Activated T-cell treated with anti-CD3 and anti-CD28 coated beads, Interleukin-2, amount 50 U/mL, for 1 hour (primary cell): ENCODE measurements around the gene DNASE1L1.

Experiments used
- DNase-seq: peaks from one replicate; pipeline ENCODE4 v3.0.0-alpha.2; 2020

DNASE1L1 gene

DNA sequence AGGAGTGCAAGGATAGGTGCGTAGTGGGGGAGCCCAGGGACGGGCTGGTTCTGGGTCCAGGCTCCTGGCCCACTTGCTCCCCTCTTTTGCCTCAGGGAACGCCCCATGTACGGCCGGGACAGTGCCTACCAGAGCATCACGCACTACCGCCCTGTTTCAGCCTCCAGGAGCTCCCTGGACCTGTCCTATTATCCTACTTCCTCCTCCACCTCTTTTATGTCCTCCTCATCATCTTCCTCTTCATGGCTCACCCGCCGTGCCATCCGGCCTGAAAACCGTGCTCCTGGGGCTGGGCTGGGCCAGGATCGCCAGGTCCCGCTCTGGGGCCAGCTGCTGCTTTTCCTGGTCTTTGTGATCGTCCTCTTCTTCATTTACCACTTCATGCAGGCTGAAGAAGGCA is 28.3 kb downstream of the DNASE1L1 start:
- DNase-seq: no peak

DNA sequence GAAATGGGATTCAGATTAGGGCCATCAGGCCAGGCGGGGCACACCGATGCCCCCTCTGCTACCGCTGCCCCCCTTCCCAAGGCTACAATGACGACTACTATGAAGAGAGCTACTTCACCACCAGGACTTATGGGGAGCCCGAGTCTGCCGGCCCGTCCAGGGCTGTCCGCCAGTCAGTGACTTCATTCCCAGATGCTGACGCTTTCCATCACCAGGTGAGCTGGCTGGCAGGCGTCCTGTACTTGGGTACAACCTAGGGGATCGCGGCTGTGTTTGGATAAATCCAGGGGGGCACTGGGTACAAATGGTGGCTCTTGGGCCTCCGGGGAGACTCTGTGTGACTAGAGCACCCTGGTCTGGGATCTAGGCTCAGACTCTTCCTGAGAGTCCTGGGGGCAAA is 28.9 kb downstream of the DNASE1L1 start:
- no peak for DNase-seq

DNA sequence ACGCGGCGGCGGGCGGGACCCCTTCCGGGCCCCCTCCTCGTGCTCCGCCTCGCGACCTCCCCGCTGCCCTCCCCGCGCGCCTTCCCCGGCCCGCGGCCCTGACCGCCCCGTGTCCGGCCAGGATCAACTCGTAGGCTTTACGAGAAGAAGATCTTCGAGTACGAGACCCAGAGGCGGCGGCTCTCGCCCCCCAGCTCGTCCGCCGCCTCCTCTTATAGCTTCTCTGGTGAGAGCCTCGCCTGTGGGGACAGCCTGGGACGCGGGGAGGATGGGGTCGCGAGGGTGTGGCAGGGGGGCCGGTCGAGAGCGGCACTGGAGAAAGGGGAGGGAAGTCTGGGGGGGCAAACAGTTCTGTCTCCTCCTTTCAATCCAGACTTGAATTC is 29.5 kb downstream of the DNASE1L1 start:
- DNase-seq: no peak

DNA sequence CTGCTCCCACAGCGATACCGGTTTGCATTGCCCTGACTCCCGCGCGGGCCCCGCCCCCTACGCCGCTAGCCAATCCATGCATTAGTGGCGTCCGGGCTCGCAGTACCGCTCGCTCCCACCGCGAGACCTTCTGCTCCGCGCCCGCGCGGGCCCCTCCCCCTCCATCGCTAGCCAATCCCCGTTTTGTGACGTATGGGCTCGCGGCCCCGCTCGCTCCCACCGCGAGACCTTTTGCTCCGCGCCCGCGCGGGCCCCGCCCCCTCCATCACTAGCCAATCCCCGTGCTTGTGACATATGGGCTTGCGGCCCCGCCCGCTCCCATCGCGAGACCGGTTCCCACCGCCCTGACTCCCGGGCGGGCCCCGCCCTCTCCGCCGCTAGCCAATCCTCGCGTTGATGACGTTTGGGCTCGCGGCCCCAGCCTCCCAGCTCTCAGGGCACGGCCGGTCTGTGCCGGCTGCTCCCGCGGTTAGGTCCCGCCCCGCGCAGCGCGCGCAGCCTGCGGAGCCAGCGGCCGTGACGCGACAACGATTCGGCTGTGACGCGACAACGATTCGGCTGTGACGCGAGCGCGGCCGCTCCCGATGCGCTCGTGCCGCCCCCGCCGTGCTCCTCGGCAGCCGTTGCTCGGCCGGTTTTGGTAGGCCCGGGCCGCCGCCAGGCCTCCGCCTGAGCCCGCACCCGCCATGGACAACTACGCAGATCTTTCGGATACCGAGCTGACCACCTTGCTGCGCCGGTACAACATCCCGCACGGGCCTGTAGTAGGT is 30.1 kb downstream of the DNASE1L1 start, which contains the start of gene EMD:
EMD (plus strand) TSS at position 497 of the 770 bp plus-strand sequence; CDS start at position 687, 190 bp downstream.
- peak; percentile 95 for DNase-seq

DNA sequence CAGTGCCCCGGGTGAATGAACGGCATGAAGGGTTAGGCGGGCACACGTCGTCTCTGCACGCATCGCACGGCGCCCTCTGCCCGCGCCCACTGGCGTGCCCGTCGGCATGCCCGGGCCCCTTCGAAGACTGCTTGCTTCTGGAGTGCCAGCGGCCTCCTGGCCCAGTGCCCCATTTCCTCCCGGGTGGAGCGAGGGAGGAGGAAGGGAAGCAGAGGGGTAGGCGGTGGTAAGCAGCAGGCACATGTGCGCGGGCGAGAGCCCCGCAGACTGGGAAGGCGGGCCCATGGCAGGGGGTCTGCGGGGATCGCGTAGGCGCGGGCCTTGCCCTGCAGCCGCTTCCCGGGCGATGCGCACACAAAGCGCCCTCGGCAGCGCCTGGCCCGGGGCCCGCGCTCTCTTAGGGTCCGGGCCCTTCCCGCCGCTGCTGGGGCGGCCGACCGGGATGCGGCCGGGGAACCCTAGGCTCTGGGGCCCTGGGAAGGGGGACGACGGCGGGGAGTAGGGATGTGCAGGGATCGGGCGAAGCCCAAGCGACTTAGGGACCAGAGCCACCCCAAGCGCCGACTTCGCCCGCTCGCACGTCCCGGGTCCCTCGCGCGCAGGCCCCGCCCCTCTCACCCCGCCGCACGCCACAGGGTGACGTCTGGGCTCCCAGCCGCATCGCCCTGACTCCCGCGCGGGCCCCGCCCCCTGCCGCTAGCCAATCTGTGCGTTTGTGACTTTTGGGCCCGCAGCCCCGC is 30.8 kb downstream of the DNASE1L1 start:
- DNase-seq: peak; percentile 64

DNA sequence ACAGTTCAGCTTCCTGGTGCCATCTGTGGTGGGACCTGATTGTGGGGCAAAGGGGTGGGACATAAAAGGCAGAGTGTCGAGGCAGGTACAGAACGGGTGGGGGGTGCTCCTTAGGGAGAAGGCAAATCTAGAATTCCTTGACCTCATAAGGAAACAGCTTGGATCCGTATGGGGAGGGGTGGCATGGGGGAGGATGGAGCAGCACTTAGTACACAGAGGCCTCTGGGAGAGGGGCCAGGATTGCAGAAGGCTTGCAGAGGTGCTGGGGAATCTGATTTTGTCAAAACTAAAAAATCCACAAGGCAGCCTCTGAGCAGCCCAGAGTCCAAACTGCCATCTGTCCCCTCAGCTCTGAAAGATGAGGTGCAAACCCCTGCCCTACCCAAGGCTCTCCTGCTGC is 32.3 kb downstream of the DNASE1L1 start:
- DNase-seq: no peak

DNA sequence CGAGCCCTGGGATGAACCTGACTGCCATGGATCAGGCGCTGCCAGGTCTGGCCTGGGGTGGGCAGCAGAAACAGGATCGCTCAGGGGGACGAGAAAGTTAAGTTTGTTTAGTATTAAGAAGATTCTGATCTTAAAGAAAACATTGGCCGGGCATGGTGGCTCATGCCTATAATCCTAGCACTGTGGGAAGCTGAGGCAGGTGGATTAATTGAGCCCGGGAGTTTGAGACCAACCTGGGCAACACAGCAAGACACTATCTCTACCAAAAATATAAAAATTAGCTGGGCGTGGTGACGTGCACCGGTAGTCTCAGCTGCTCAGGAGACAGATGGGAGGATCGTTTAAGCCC is 33.9 kb downstream of the DNASE1L1 start:
- no peak for DNase-seq

DNA sequence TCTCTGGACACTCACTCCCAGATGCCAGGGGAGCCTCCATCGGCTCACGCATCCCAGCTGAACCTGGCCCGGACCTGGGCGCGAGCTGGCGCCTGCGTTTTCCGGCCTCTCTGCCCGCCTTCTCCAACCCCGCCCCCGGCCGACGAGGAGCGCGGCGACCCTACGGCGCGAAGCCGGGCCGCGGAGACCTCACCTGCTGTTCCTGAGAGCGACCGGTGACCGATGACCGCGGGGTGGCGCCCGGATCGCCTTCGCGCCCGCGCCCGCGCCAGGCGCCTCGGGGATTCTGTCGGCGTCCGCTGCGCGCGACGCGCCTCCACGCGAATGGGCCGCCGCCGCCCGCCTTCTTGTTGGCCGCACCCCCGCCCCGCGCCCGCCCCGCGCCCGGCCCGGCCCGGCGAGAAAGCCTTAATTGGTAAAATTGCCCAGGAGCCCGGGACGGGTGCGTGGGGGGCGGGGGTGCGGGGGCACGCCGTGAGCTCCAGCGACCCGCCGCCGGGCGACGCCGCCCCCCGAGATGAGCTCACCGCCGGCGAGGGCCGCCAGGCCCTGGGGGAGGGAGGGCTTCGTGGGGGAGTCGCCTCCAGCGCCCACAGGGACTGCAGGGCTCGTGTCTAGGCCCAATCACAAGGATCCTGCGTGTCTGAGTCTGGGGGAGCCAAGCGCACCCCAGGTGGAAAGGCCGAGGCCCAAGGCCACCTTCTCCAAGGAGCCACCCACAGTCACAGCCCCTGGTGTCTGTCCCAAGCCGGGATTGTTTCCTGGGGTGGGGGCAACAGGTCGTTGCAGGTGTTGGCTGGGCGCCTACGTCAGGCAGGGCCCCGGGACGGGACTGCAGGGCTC is 34.5 kb downstream of the DNASE1L1 start, which contains the start of gene FLNA:
FLNA (minus strand) TSS at position 322 of the 843 bp plus-strand sequence. CDS start 3,389 bp downstream, outside the sequence.
- no peak for DNase-seq

DNA sequence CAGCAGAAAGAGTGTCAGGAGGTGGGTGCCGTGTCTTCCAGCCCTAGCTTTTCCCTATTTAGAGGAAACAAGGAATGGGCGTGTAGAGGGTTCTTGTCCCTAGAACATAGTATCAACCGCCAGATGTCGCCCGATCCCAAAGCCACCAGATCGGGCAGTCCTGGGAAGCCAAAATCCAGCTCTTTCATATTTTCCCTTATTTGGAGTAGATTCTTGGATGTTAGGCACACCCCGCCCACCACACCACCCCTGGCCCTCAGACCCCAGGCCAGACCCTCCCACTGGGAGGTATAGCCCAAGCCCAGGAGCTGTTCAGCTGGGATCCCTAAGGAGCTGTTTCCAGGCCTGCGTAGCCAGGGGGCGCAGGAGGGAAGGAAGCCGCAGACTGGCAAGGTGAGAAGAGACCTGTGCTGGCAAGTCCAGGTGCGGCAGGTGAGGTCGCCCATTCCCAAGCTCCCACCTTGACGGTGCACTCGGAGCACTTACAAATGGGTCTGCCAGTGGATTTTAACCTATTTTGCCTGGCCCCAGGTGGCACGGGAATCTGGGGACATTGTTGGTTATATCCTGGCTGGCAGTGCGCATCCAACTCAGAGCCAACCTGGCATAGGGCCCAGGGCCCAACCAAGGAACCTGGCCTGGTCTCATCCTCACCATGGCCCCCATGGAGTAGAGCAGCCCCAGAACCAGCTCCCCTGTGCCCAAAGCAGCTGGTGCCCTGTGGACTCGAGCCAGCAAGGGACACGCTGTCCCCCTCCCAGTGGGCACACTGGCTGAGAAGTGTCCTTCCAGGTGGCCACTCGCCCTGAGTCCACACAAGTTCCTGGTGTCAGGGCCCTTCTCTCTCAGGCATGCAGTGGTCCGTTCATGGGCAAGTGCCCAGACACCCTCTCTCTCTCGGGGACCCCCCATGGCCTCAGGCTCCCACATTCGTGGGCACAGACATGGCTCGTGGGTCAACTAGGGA is 35.4 kb downstream of the DNASE1L1 start:
- DNase-seq: no peak

DNA sequence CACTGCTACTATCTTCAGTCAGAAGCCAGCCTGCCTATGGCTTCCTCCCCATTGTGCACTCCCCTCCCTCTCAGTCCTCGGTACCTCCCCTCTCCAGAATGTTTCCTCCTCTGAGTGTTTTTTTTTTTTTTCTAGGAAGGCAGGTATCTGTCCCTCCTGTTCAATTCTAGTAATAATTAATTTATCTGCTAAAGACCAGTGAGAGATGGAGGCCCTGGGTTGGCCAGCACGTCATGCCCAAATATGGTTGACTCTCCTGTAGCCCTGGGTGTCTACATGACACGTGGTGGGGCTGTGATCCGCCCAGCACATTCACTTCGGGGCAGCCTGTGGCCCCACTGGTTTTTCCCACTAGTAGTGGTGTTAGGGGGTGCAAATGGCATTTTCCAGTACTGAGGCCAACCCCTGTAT is 36.4 kb downstream of the DNASE1L1 start:
- no peak for DNase-seq

DNA sequence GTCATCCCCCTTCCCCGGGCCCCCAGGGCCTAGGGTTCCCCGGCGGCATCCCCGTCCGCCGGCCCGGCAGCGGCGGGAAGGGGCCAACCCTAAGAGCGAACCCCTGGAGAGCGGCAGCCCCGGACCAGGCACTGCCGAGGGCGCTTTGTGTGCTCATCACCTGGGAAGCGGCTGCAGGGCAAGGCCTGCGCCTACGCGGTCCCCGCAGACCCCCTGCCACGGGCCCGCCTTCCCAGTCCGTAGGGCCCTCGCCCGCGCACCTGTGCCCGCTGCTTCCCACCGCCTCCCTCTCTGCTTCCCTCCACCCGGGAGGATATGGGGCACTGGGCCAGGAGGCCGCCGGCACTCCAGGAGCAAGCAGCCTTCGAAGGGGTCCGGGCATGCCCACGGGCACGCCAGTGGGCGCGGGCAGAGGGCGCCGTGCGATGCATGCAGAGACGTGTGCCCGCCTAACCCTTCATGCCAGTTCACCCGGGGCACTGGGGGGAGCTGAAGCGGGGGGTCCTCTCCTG is 37.2 kb downstream of the DNASE1L1 start:
- DNase-seq: no peak

DNA sequence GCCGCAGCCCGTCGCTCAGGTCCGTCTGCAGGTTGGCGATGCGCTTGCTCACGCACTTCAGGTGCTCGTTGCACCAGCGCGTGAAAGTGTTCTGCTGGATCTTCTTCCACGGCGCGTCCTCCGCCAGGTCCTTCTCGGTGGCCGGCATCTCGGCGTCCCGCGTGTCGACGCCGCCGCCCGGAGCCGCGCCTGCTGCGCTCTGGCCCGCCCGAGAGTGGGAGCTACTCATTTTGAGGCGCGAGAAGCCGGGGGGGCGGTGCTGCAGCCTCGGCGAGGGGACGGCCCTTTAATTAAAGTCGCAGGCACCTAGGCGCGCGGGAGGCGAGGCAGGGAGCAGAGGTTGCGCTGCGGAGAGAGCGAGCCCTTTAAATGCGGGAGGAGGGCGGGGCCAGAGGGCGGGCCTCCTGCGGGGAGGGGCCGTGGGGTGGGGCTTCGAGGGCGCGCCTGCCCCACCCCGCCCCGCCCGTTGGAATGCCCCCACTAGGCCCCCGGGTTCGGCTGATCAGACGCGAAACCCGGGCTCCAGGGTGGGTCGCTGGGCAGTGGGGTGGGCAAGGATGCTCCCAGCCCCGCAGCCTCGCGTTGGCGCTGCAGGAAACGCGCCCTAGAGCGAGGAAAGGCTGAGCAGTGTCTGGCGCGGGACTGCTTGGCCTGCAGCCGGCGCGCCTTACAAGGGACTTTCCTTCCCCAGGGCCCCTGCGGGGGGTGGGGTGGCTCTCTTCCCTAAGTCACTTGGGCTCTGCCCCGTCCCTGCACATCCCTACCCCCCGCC is 37.9 kb downstream of the DNASE1L1 start:
- peak; percentile 89 for DNase-seq

DNA sequence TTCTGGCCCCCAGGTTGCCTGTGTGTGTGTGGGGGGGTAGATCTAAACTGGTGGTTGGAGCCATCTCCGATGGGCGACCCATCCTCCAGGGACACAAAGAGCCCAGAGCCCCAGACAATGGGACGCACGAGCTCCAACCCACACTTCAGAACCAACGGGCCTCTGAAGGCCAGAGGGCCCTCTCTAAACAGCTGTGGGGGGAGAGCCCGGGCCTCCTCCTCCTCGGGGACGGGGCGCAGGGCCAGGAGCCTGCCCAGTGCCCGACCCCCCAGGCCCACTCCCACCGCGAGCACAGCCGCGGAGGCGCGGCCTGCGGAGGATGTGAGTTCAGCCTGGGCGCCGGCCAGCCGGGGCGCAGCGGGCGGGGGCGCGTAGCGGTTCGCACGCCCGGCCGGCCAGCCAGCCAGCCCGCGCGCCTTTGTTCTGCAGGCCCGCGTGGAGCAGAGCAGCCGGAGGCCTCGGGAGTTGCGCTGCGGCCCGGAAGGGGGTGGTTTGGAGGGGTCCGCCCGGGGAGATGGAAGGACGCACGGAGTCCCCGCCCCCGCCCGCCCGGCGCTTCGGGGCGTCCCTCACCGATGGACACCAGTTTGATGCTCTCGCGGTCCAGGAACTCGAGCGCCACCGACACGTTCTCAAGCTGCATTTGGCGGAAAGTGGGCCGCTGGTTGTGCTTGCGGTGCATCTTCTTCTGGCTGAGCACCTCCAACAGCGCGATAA is 38.6 kb downstream of the DNASE1L1 start:
- no peak for DNase-seq

DNA sequence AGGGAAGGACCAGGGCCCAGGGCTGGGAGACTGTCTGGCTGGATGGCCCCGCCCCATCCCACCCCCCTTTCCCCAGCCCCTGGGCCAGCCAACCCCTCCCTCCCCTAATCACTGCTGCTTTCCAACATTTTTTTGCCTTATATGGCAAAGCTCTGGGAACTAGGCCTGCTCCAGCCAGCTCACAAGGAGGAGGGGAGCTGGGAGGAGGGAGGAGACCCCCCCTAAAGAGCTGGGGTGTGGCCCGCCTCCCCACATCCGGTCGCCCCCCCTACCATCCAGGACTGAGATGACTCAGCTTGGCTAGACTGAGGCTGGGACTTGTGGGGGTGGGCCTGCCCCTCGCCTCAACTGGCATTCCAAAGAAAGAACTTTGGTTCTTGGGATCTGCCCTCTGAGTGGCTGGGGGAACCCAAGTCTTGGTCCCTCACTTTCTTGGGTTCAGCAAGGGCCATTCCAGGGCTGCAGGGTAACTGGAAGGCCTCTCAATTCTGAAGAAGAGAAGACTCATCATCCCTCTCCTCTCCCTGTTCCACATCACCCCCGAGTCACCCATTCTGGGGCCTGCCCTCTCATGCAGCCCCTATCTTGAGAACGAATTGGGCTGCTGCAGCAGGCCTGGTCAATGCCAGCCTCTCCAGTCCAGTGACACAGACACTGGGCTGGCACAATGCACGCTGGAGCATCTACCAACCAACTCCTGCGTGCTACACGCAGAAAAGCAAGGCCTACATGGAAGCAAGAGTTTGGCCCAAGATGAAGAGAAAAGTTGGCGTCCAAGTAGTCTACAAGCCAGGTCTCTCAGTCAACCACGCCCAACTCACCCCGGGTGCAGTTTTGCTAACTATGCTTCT is 39.4 kb downstream of the DNASE1L1 start:
- DNase-seq: peak; percentile 74

DNA sequence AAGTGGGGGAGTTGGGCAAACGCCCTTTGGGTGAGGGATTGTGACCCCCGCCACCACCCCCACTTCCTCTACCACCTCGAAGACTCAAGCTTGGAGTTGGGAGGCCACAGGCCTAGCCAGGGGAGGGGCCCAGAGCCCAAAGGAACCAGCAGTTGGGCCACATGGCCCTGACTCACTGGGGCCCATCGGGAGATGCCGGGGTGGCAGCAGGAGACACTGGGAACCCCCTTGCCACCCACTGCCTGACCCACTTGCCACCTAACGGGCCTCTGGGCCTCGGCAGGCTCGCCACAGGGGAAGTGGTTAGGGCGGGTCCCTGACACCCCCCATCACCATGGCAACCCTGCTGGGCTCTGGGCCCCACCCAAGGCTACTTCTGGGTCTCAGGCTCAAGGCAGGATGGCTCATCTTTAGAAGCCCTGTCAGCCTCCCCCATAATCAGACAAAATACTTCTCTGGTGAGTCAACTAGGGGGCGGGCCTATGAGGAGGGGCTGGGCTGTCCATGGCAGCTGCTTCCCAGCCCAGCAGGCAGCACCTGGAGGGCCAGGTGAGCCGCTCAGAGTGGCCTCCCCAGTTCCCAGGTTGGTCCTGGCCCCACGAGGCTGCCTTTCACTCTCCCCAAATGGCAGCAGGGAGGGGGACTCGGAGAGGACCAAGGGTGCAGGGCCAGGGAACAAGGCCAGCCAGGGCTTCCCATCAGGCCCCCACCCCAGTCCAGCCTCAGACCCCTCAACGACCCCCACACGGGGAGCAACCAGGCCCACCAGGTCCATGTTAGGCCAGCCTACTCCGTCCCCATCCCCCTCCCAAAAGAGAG is 40.2 kb downstream of the DNASE1L1 start:
- DNase-seq: peak; percentile 86

DNA sequence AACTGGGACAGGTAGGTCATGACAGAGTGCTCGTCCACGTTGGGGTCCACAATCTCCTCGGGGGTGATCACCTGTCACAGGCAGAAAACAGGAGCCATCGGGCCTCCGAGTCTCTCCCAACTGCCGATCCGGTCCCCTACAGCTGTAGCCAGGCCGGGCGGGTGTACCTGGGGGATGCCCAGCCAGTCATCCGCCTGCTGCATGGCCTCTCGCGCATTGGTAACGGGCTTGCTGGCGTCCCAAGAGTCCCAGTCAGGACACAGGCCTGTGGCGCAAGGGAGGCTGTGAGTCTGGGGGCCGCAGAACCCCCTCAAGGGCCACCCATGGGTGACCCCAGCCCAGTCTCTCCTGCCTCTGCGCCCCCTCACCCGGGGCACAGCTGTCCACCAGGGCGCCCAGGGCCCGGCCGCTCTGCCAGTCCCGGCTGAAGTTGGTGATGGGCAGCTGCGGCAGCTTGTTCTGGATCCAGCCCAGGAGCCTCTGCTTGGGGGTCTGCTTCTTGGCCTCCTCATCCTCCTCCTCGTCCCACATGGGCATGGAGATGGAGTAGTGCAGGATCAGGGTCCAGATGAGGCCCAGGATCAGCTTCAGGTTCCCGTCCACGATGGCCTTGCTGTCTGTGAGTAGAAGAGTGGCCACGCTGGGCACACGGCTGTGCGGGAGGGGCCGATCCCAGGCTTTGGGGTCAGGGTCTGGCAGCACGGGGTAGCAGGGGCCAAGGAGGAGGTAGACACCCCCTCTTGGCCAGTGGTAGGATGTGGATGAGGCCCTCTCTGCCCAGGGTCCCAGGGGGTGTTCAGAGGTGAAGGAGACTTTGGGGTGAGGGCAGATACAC is 41.4 kb downstream of the DNASE1L1 start:
- DNase-seq: no peak

DNA sequence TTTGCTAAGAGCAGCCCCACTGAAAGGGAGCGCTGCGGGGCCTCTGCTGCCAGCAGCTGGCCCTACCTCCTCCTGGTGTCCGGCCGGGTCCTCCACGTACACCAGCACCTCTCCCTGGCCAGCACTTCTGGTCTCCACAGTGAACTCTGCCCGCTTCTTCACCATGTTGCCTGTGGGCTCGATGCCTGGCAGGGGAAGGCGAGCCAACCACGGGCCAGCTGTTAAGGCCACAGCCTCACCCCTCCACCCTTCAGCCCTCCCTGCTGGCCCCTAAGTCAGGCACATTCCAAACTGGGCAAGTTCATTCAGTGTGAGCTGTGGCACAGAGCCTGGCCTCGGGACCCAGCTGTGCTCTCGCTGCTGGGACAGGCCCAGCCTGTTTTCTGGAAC is 42.4 kb downstream of the DNASE1L1 start:
- DNase-seq: no peak
